HFF-Myc (cell line): ENCODE results near the gene ASF1A.

Experiments used
- DNase-seq: peaks from one replicate; pipeline ENCODE4 v3.0.0-alpha.2; 2011; ENCODE audit warnings: low read depth; ENCODE audit errors: extremely low read depth
- H3K4me3 ChIP-seq: replicated peaks from 2 replicates; pipeline ENCODE4 v1.5.1; 2011; ENCODE audit warnings: low read depth, mild to moderate bottlenecking, control low read depth, low read length
- TF ChIP-seq, protein P1 (sequence below): IDR thresholded peaks from 2 replicates; pipeline ENCODE4 v1.5.1; 2012; ENCODE audit warnings: mild to moderate bottlenecking, low read depth, low read length, control low read depth; ENCODE audit errors: missing control alignments

Gene ASF1A

DNA sequence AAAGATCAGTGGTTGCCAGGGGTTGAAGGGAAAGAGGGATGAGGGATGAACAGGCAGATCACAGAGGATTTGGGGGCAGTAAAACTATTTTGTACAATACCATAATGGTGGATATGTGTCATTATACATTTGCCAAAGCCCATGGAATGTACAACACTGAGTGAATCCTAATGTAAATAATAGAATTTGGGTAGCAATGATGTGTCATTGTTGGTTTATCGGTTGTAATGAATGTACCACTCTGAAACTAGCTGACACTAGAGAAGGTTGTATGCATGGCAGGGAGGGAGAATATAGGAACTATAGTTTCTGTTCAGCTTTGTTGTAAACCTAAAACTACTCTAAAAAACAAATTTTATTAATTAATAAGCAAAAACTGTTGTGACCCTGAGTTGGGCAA, 17.8 kb upstream of the ASF1A start:
- H3K4me3 ChIP-seq: no peak overlapping the region
- DNase-seq: no peak
- TF ChIP-seq, protein P1, sequence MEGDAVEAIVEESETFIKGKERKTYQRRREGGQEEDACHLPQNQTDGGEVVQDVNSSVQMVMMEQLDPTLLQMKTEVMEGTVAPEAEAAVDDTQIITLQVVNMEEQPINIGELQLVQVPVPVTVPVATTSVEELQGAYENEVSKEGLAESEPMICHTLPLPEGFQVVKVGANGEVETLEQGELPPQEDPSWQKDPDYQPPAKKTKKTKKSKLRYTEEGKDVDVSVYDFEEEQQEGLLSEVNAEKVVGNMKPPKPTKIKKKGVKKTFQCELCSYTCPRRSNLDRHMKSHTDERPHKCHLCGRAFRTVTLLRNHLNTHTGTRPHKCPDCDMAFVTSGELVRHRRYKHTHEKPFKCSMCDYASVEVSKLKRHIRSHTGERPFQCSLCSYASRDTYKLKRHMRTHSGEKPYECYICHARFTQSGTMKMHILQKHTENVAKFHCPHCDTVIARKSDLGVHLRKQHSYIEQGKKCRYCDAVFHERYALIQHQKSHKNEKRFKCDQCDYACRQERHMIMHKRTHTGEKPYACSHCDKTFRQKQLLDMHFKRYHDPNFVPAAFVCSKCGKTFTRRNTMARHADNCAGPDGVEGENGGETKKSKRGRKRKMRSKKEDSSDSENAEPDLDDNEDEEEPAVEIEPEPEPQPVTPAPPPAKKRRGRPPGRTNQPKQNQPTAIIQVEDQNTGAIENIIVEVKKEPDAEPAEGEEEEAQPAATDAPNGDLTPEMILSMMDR: no peak

DNA sequence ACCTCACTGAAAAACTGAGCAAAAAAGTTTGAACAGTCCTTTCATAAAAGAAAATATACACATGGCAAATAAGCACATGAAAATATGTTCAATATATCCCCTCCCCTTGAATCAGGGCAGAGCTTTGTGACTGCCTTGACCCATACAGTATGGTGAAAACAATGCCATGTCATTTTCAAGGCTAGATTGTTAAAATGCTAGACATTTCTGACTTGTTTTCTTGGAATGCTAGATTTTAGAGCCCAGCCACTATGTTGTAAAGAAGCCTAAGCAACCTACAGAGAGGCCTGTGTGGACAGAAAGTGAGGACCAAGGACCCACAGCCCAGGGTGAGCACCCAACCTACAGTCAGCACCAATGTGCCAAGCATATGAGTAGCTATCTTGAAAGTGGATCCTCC, 17.1 kb upstream of the ASF1A start:
- DNase-seq: no peak
- no peak overlapping the region for H3K4me3 ChIP-seq
- TF ChIP-seq, protein P1: no peak

DNA sequence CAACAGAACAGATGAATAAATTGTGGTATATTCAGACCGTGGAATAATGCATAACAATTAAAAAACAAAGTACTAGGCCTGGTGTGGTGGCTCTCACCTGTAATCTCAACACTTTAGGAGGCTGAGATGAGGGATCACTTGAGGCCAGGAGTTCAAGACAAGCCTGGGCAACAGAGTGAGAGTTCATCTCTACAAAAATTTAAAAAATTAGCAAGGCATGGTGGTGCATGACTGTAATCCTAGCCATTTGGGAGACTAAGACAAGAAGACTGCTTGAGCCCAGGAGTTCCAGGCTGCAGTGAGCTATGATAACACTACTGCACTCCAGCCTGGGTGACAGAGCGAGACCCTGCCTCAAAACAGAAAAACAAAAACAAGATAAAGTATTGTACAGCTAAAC, 16.1 kb upstream of the ASF1A start:
- TF ChIP-seq, protein P1: no peak
- no peak overlapping the region for H3K4me3 ChIP-seq
- DNase-seq: no peak

DNA sequence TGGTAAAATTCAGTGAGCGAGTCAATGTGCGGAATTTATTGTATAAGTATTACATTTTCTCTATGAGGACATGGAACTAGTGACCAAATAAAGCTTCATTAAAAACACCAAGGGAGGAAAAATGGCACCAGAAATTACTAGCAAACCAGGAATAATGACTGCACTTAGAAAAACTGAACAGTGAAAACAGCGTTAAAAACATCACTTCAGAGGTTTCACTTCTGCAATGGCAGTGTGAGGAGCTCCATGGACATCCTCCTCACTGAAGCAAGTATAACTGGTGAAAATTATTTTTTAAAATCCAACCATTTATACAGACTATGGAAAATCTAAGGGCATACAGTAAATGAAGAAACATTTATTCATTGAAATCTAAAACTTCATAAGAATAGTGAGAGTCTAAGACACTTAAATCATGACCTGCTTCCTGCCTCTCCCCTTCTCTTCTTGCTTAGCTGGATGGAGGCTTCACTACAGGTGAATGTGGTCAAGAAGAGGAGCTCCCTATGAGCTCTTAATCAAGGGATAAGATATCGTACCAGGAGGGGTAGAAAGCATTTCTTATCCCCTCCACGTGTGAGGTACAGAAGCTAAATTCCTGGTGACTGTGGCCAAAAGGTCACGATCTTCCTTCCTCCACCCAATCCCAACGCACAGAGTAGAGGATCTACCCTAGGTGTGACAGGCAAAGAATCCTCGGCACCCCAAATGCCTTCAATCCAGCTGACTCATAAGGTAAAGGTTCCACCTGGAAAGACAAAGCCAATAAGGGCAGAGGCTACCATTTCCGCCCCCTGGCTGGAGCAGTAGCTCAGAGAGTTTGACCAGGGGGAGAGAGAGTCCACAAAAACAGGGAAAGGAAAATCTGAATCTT, 12.3 kb upstream of the ASF1A start:
- no peak overlapping the region for H3K4me3 ChIP-seq
- DNase-seq: no peak
- TF ChIP-seq, protein P1: no peak

DNA sequence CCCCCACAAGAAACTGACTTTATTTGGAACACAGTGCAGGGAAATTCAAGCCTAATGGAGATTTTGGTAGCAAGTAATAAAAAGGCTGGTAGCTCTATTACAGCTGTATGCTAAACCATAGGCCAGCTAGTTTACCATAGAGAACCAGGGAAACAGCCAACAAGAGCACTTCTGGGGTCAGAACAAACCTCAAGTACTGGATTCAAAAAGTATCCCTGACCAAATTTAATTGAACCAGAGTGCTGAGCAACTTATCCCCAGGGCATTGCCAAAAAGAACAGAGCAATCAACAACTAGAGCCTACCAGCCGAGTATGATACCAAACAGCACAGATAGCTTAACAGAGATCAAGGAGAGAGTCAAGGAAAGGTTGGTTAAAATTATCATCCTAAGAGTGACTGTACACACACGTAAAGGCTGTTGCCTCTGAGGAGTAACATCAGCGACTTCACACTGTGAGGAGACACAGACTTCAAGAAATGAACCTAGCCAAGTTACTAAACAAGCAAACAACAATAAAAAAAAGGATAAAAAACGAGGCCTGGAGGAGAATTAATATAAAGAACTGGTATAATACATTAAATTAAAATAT, 11.5 kb upstream of the ASF1A start:
- TF ChIP-seq, protein P1: no peak
- H3K4me3 ChIP-seq: no peak overlapping the region

DNA sequence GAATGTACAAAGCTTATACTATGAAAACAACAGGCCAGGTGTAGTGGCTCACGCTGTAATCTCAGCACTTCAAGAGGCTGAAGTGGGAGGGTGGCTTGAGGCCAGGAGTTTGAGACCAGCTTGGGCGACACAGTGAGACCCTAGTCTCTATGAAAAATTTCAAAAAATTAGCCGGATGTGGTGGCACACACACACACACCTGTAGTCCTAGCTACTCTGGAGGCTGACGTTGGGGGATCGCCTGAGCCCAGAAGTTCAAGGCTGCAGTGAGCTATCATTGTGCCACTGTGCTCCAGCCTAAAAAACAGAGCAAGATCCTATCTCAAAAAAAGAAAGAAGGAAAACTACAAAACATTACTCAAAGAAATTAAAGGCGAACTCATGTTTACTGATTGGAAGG, 7.3 kb upstream of the ASF1A start:
- TF ChIP-seq, protein P1: no peak
- no peak overlapping the region for H3K4me3 ChIP-seq
- no peak for DNase-seq

More for the DNA sequence above, 11.5 kb upstream of the ASF1A start:
- DNase-seq: no peak

DNA sequence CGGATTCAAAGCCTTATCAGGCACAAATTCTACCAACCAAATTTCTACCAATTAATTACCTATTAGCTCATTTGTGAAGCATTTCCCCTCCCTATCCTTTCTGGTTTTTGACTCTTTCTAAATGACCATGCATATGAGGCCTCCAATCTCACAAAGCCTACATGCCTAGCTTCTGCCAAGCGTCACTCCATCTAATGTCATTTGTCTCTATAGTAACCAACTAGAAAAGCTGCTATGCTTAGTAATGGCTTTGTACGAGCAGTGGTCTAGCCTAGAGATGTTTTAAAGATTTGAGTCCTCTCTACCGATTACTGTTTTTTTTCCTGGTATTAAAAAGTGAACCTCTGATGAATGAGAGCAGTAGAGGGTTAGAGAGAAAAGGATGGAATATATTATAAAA, 4.8 kb upstream of the ASF1A start:
- DNase-seq: no peak
- TF ChIP-seq, protein P1: no peak
- H3K4me3 ChIP-seq: no peak overlapping the region
